Upper lobe of left lung (tissue), 4 donors: Measurements from ENCODE around the gene ZDHHC20.

Source experiments
- POLR2A ChIP-seq, 4 donors: fragments of 450-650 bp; IDR thresholded peaks; one replicate each; pipeline ENCODE4 v1.5.1; 2016 to 2017; ENCODE audit warnings: antibody characterized with exemption in 4 of 4, mild to moderate bottlenecking in 2 of 4
- TF ChIP-seq, protein P1 (sequence below), 6 experiments: fragments of 450-650 bp in 4 of 6; fragments of 200-600 bp in 2 of 6; sonication (generic) in 2 of 6; IDR thresholded peaks; one replicate each; pipeline ENCODE4 v1.5.1; 2016 to 2019; ENCODE audit warnings: antibody characterized with exemption in 6 of 6

- TF ChIP-seq, protein P1, sequence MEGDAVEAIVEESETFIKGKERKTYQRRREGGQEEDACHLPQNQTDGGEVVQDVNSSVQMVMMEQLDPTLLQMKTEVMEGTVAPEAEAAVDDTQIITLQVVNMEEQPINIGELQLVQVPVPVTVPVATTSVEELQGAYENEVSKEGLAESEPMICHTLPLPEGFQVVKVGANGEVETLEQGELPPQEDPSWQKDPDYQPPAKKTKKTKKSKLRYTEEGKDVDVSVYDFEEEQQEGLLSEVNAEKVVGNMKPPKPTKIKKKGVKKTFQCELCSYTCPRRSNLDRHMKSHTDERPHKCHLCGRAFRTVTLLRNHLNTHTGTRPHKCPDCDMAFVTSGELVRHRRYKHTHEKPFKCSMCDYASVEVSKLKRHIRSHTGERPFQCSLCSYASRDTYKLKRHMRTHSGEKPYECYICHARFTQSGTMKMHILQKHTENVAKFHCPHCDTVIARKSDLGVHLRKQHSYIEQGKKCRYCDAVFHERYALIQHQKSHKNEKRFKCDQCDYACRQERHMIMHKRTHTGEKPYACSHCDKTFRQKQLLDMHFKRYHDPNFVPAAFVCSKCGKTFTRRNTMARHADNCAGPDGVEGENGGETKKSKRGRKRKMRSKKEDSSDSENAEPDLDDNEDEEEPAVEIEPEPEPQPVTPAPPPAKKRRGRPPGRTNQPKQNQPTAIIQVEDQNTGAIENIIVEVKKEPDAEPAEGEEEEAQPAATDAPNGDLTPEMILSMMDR (IDR thresholded peaks at IDR 0.05) = no peak
- TF ChIP-seq POLR2A (IDR thresholded peaks at IDR 0.05) = no peak
These were observed 130.9 kb downstream of the ZDHHC20 start for GRCh38 chr13:21328201-21328600.
